Measurements from ENCODE around the gene SLC6A12. TPM values are rescaled to one million over a fixed set of nuclear protein-coding genes. Genes with fewer than 3 reads are reported as not detected.

Gene SLC6A12
- total RNA-seq, 4 donors from 2014 or later: 0.28 to 2.4 TPM; not detected in 2

- Histone ChIP-seq H3K27ac (no peak overlapping the region), H3K27me3 (no peaks in the 10 kb centered on the region), H3K9me3 (no peaks in the 10 kb centered on the region), H3K4me3 (no peak overlapping the region), H3K4me1 (no peaks in the 10 kb centered on the region), H3K36me3 (no peaks in the 10 kb centered on the region)
- intact Hi-C loops (cut with DNase I; ENCODE audit: low total_unique reads): no loop called here
- TF ChIP-seq CTCF (IDR thresholded peaks at IDR 0.05) (no peak), POLR2A (IDR thresholded peaks at IDR 0.05) (no peak)
- DNase-seq: no peak
Observed at GRCh38 chr12:180445-180844, 33.5 kb downstream of the SLC6A12 start.

GRCh38 chr12:179885-180284 lies 34.1 kb downstream of the SLC6A12 start:
- Histone ChIP-seq H3K4me3 (no peak overlapping the region), H3K36me3 (no peaks in the 10 kb centered on the region), H3K4me1 (no peaks in the 10 kb centered on the region), H3K27me3 (no peaks in the 10 kb centered on the region), H3K9me3 (no peaks in the 10 kb centered on the region), H3K27ac (no peak overlapping the region)
- intact Hi-C loops (cut with DNase I; ENCODE audit: low total_unique reads): no loop called here
- DNase-seq: no peak
- TF ChIP-seq CTCF (IDR thresholded peaks at IDR 0.05): no peak
- no peak for TF ChIP-seq POLR2A (IDR thresholded peaks at IDR 0.05)

- H3K27ac ChIP-seq: no peak overlapping the region
- DNase-seq: no peak
- no peak overlapping the region for H3K4me3 ChIP-seq
- no peaks in the 10 kb centered on the region for H3K27me3 ChIP-seq
- intact Hi-C loops (cut with DNase I; ENCODE audit: low total_unique reads): no loop called here
- TF ChIP-seq POLR2A (IDR thresholded peaks at IDR 0.05) (no peak), CTCF (IDR thresholded peaks at IDR 0.05) (no peak)
- no peaks in the 10 kb centered on the region for H3K36me3 ChIP-seq
- H3K9me3 ChIP-seq: no peaks in the 10 kb centered on the region
- H3K4me1 ChIP-seq: no peaks in the 10 kb centered on the region
Observed at GRCh38 chr12:179131-179884, 34.6 kb downstream of the SLC6A12 start.

GRCh38 chr12:178829-179109 lies 35.2 kb downstream of the SLC6A12 start:
- no peaks in the 10 kb centered on the region for H3K27me3 ChIP-seq
- no peak overlapping the region for H3K27ac ChIP-seq
- no peak for DNase-seq
- intact Hi-C loops (cut with DNase I; ENCODE audit: low total_unique reads): no loop called here
- no peak overlapping the region for H3K4me3 ChIP-seq
- TF ChIP-seq POLR2A (IDR thresholded peaks at IDR 0.05) (no peak), CTCF (IDR thresholded peaks at IDR 0.05) (no peak)
- no peaks in the 10 kb centered on the region for H3K4me1 ChIP-seq
- H3K9me3 ChIP-seq: no peaks in the 10 kb centered on the region
- no peaks in the 10 kb centered on the region for H3K36me3 ChIP-seq

GRCh38 chr12:177980-178828 lies 35.8 kb downstream of the SLC6A12 start:
- H3K27me3 ChIP-seq: no peaks in the 10 kb centered on the region
- TF ChIP-seq CTCF (IDR thresholded peaks at IDR 0.05): no peak
- no peak for TF ChIP-seq POLR2A (IDR thresholded peaks at IDR 0.05)
- H3K4me1 ChIP-seq: no peaks in the 10 kb centered on the region
- no peaks in the 10 kb centered on the region for H3K36me3 ChIP-seq
- no peak overlapping the region for H3K4me3 ChIP-seq
- no peak overlapping the region for H3K27ac ChIP-seq
- H3K9me3 ChIP-seq: no peaks in the 10 kb centered on the region
- no peak for DNase-seq
- intact Hi-C loops (cut with DNase I; ENCODE audit: low total_unique reads): no loop called here

All from uterus (tissue), 4 donors.